GM23248 (cell line): ENCODE data around the gene GRB10.

Experiments used
- EZH2 ChIP-seq: fragments of 200-600 bp; sonication (generic); IDR thresholded peaks from 2 replicates; pipeline ENCODE4 v1.6.1; 2018; ENCODE audit warnings: antibody characterized with exemption, mild to moderate bottlenecking; ENCODE audit not compliant: insufficient read depth, poor library complexity, severe bottlenecking
- EZH2phosphoT487 ChIP-seq: fragments of 200-600 bp; sonication (generic); IDR thresholded peaks from 2 replicates; pipeline ENCODE4 v1.6.1; 2018; ENCODE audit warnings: antibody characterized with exemption, moderate library complexity, mild to moderate bottlenecking, low read depth; ENCODE audit not compliant: insufficient read depth

DNA sequence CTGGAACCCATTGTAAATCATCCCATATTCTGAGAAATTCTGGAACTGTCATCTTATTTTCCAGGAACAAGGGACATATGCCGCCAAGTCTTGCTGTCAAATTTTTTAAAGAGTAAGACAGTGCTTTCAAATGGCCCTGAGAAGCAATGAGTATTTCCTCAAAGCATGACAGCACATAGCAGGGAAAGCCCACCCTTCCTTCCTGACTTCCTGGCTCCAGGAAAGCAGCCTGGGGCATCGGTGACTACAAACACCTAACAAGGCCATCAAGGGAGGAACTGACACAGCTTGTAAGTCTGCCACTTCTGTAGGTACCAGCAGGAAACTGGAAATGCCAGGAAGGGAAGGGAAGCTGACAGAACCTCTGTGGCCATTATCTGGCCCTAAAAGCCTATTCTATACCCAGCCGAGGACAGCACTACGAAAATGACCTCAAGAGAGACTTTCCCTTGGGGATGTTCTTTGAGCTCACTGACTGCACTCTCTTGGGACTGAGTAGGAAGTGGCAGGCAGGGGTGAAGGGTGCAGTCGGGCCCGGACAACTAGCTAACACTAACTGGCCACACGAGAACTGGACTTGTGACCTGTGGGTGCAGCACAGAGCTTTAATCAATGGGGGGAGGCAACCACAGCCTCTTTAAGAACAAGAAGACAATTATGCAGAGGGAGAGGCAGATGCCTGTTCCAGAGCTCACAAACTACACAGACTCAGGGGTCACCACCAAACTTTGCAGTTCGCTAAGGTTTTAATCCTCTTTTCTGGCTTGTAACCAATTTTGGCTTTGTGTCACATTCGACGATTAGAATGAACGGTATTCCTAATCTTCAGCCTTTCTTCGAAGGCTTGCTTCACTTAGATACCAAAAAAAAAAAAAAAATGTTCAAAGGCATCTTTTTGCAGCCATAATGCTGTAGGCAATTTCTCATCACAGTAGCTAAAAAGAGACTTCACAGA is 52.0 kb downstream of the GRB10 start:
- TF ChIP-seq EZH2 = no peak
- no peak for TF ChIP-seq EZH2phosphoT487
